HG03521 (cell line): Measurements from ENCODE around the gene CLN5.
"Not testable (repeated sequence)": the region's sequence is repeated elsewhere in the genome, so short reads cannot be mapped to it uniquely, and the experiment has no call there.

Source experiments
- ATAC-seq: cut with Tn5 transposase; IDR thresholded peaks from one replicate; pipeline ENCODE4 v1.9.1; 2021; ENCODE audit warnings: mild to moderate bottlenecking, moderate library complexity; ENCODE audit not compliant: unreplicated experiment

CLN5 gene

GRCh38 chr13:76991796-76992547 is at the start of gene CLN5:
Gene CLN5, plus strand, starts transcription at chr13:76992081. Its CDS starts 18 bp downstream, at chr13:76992099.
- peak; percentile 92 for ATAC-seq

- no peak for ATAC-seq
Observed at GRCh38 chr13:76942363-76942762, 49.5 kb upstream of the CLN5 start.

GRCh38 chr13:76943646-76944045 is 48.2 kb upstream of the CLN5 start:
- no peak for ATAC-seq

GRCh38 chr13:76944456-76944855 is 47.4 kb upstream of the CLN5 start:
- no peak for ATAC-seq

- ATAC-seq = no peak
Observed at GRCh38 chr13:76948149-76948548, 43.7 kb upstream of the CLN5 start, which contains the start of gene ACOD1. Gene ACOD1, plus strand, starts transcription at chr13:76948511. Its CDS starts 48 bp downstream, at chr13:76948559.

- no peak for ATAC-seq
Observed at GRCh38 chr13:76950101-76950500, 41.8 kb upstream of the CLN5 start.

GRCh38 chr13:76953968-76954367 is 37.9 kb upstream of the CLN5 start:
- no peak for ATAC-seq

GRCh38 chr13:76954538-76954937 is 37.3 kb upstream of the CLN5 start:
- ATAC-seq = no peak

GRCh38 chr13:76955193-76955592 is 36.7 kb upstream of the CLN5 start:
- ATAC-seq = no peak

- no peak for ATAC-seq
Observed at GRCh38 chr13:76955661-76956060, 36.2 kb upstream of the CLN5 start.

GRCh38 chr13:76958841-76959432 is 32.9 kb upstream of the CLN5 start:
- no peak for ATAC-seq

GRCh38 chr13:76959734-76960133 is 32.1 kb upstream of the CLN5 start:
- ATAC-seq = not testable (repeated sequence)

GRCh38 chr13:76965759-76966421 is 26.0 kb upstream of the CLN5 start:
- no peak for ATAC-seq

- ATAC-seq = no peak
Observed at GRCh38 chr13:76967031-76967430, 24.9 kb upstream of the CLN5 start.

GRCh38 chr13:76968041-76968440 is 23.8 kb upstream of the CLN5 start:
- ATAC-seq = no peak

GRCh38 chr13:76969488-76970365 is 22.2 kb upstream of the CLN5 start:
- ATAC-seq = no peak

GRCh38 chr13:76971215-76971614 is 20.7 kb upstream of the CLN5 start:
- no peak for ATAC-seq

- ATAC-seq = no peak
Observed at GRCh38 chr13:76971851-76972829, 19.7 kb upstream of the CLN5 start.

- no peak for ATAC-seq
Observed at GRCh38 chr13:76973920-76974617, 17.8 kb upstream of the CLN5 start.
